HepG2 (cell line): ENCODE data around the gene AAGAB.

Experiments
- AGO2 ChIP-seq: fragments of 200-400 bp; formaldehyde crosslinking; optimal IDR thresholded peaks from 2 replicates; pipeline ENCODE3; 2017; ENCODE audit warnings: mild to moderate bottlenecking, low read depth, low read length, moderate library complexity
- ATF3 ChIP-seq: sonication (generic); formaldehyde crosslinking; IDR thresholded peaks from 2 replicates; pipeline ENCODE4 v1.4.0; 2020; ENCODE audit warnings: missing genetic modification reagents
- CTCF ChIP-seq: sonication (generic); formaldehyde crosslinking; IDR thresholded peaks from 2 replicates; pipeline ENCODE4 v1.5.0; 2020; ENCODE audit warnings: mild to moderate bottlenecking, missing genetic modification reagents, moderate library complexity
- ETV5 ChIP-seq: IDR thresholded peaks from 2 replicates; pipeline ENCODE4 v1.6.1; 2018; ENCODE audit warnings: missing biosample characterization, missing genetic modification reagents, inconsistent platforms, borderline replicate concordance
- ETV6 ChIP-seq: sonication (generic); formaldehyde crosslinking; conservative IDR thresholded peaks from 2 replicates; pipeline ENCODE4 v1.4.0; 2020; ENCODE audit warnings: missing genetic modification reagents
- GLI4 ChIP-seq: sonication (generic); formaldehyde crosslinking; IDR thresholded peaks from 2 replicates; pipeline ENCODE4 v1.5.1; 2020; ENCODE audit warnings: missing genetic modification reagents, mild to moderate bottlenecking, moderate library complexity, borderline replicate concordance
- SP1 ChIP-seq, 2 experiments: fragments of 450-650 bp in 1 of 2; sonication (generic) in 1 of 2; formaldehyde crosslinking in 1 of 2; IDR thresholded peaks; 2 replicates each; pipeline versions ENCODE4 v1.4.0 to v1.6.1; 2016 to 2020; ENCODE audit warnings: missing genetic modification reagents in 1 of 2
- ZHX1 ChIP-seq: sonication (generic); formaldehyde crosslinking; IDR thresholded peaks from 2 replicates; pipeline ENCODE4 v1.8.1; 2022; ENCODE audit warnings: low read depth, mild to moderate bottlenecking, missing genetic modification reagents
- TF ChIP-seq, protein P1 (sequence below): sonication (generic); formaldehyde crosslinking; IDR thresholded peaks from 2 replicates; pipeline ENCODE4 v1.5.1; 2020; ENCODE audit warnings: mild to moderate bottlenecking, moderate library complexity, missing genetic modification reagents
- TF ChIP-seq, protein P2 (sequence below): sonication (generic); formaldehyde crosslinking; conservative IDR thresholded peaks from 2 replicates; pipeline ENCODE4 v1.8.0; 2022; ENCODE audit warnings: mild to moderate bottlenecking, moderate library complexity, missing genetic modification reagents

- TF ChIP-seq ZHX1 (CRISPR knock-in tag) (no peak), AGO2 (no peak), ETV5 (CRISPR knock-in tag) (no peak), GLI4 (CRISPR knock-in tag) (no peak), ETV6 (CRISPR knock-in tag) (no peak), ATF3 (CRISPR knock-in tag) (no peak), CTCF (CRISPR knock-in tag) (no peak), SP1 (IDR thresholded peaks at IDR 0.05) (no peak), SP1 (CRISPR knock-in tag; IDR thresholded peaks at IDR 0.05) (no peak)
- TF ChIP-seq, protein P1, sequence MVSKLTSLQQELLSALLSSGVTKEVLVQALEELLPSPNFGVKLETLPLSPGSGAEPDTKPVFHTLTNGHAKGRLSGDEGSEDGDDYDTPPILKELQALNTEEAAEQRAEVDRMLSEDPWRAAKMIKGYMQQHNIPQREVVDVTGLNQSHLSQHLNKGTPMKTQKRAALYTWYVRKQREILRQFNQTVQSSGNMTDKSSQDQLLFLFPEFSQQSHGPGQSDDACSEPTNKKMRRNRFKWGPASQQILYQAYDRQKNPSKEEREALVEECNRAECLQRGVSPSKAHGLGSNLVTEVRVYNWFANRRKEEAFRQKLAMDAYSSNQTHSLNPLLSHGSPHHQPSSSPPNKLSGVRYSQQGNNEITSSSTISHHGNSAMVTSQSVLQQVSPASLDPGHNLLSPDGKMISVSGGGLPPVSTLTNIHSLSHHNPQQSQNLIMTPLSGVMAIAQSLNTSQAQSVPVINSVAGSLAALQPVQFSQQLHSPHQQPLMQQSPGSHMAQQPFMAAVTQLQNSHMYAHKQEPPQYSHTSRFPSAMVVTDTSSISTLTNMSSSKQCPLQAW: no peak
- TF ChIP-seq, protein P2, sequence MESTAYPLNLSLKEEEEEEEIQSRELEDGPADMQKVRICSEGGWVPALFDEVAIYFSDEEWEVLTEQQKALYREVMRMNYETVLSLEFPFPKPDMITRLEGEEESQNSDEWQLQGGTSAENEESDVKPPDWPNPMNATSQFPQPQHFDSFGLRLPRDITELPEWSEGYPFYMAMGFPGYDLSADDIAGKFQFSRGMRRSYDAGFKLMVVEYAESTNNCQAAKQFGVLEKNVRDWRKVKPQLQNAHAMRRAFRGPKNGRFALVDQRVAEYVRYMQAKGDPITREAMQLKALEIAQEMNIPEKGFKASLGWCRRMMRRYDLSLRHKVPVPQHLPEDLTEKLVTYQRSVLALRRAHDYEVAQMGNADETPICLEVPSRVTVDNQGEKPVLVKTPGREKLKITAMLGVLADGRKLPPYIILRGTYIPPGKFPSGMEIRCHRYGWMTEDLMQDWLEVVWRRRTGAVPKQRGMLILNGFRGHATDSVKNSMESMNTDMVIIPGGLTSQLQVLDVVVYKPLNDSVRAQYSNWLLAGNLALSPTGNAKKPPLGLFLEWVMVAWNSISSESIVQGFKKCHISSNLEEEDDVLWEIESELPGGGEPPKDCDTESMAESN (CRISPR knock-in tag): no peak
These were observed 78.1 kb downstream of the AAGAB start for GRCh38 chr15:67176195-67176971.
